ENCODE data around the gene EVX2. TPM values are rescaled to one million over a fixed set of nuclear protein-coding genes. Genes with fewer than 3 reads are reported as not detected.

Gene EVX2
- polyA plus RNA-seq, 1 donor = not detected

DNA sequence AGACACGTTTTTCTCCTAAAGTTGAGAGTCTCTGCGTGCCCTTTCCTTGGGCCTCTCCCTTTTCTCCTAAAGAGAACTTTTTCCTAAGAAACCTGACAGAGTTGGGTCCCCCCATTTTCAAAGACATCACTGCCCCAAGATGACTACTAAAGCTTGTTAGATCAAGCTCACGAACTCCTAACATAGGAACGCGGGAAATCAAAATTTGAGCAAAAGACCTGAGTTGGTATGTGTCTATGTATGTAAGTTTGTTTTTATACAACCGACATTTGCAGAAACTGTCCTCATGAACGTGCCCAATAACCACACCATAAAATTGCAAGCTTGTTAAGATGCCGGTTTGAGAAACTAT lies 10.1 kb upstream of the EVX2 start:
- peaks cover 97% of the 10 kb centered on the region for H3K27me3 ChIP-seq (ENCODE audit: control insufficient read depth, insufficient read depth, low read length)
- DNase-seq = no peak
- H3K4me1 ChIP-seq (ENCODE audit: control insufficient read depth, insufficient read depth, low read length) = peaks cover 12% of the 10 kb centered on the region
- no peaks in the 10 kb centered on the region for H3K36me3 ChIP-seq (ENCODE audit: control insufficient read depth, insufficient read depth, low read length)
- no peak overlapping the region for H3K27ac ChIP-seq (ENCODE audit: low read length)
- WGBS (ENCODE audit: insufficient coverage, low lambda C conversion rate) = no CpG with 5 or more reads among the region's 8 CpGs
- H3K9me3 ChIP-seq (ENCODE audit: control insufficient read depth, low read depth, low read length) = peaks cover 13% of the 10 kb centered on the region
- H3K4me3 ChIP-seq (ENCODE audit: low read length) = no peak overlapping the region

DNA sequence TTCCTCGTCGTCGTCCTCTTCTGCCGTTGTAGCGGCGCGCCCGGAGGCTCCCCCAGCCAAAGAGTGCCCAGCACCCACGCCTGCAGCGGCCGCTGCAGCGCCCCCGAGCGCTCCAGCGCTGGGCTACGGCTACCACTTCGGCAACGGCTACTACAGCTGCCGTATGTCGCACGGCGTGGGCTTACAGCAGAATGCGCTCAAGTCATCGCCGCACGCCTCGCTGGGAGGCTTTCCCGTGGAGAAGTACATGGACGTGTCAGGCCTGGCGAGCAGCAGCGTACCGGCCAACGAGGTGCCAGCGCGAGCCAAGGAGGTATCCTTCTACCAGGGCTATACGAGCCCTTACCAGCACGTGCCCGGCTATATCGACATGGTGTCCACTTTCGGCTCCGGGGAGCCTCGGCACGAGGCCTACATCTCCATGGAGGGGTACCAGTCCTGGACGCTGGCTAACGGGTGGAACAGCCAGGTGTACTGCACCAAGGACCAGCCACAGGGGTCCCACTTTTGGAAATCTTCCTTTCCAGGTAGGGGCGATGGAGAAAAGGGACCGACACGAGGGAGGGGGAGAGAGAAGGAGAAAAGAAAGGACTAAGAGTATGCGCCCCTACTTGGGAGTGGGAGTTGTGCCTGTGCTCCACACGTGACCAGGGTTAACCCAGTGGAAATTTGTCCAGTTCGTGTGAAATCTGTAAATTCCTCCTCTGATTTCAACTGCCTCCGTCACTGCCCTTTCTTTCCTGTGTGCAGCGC lies 9.6 kb upstream of the EVX2 start:
- Histone ChIP-seq H3K36me3 (ENCODE audit: control insufficient read depth, insufficient read depth, low read length) (no peaks in the 10 kb centered on the region), H3K9me3 (ENCODE audit: control insufficient read depth, low read depth, low read length) (peaks cover 8% of the 10 kb centered on the region), H3K27ac (ENCODE audit: low read length) (no peak overlapping the region), H3K4me3 (ENCODE audit: low read length) (no peak overlapping the region), H3K4me1 (ENCODE audit: control insufficient read depth, insufficient read depth, low read length) (peaks cover 12% of the 10 kb centered on the region), H3K27me3 (ENCODE audit: control insufficient read depth, insufficient read depth, low read length) (peaks cover 97% of the 10 kb centered on the region)
- no CpG with 5 or more reads among the region's 53 CpGs for WGBS (ENCODE audit: insufficient coverage, low lambda C conversion rate)
- DNase-seq = peak in 1 of 2 donors; percentile 25

DNA sequence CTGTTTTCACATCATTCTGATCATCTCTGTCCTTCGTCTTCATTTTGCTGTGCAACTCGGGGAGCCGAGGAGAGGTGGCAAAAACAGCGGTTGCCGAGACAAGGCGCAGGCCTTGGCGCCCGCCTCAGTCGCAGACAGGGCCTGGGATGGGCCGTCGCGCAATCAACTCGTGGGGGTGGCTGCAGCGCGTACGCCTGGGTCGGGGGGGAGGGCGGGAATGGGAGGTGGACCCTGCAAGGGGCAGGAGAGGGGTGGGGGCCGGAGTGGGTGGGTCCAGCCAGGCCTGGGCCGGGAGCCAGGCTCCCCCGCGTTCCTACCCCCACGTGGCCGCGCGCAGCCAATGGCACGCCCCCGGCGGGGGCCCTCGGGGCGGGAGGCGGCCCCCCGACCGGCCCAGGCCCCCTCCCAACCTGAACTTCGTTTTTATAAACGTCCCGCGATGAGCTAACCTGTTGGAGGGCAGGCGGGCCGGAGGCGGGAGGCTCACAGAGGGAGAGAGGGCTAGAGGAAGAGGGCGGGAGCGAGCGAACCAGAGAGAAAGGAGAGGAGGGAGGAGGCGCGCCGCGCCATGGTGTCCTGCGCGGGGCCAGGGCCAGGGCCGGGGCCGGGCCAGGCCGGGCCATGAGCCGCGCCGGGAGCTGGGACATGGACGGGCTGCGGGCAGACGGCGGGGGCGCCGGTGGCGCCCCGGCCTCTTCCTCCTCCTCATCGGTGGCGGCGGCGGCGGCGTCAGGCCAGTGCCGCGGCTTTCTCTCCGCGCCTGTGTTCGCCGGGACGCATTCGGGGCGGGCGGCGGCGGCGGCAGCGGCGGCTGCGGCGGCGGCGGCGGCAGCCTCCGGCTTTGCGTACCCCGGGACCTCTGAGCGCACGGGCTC lies 8.7 kb upstream of the EVX2 start, which contains the start of gene HOXD13:
Gene HOXD13, plus strand, starts transcription at position 452 of the 875 bp plus-strand sequence. Its CDS starts 170 bp downstream, at position 622.
- H3K27ac ChIP-seq (ENCODE audit: low read length) = no peak within 1 kb of the TSS
- no CpG with 5 or more reads among the region's 95 CpGs for WGBS (ENCODE audit: insufficient coverage, low lambda C conversion rate)
- H3K4me1 ChIP-seq (ENCODE audit: control insufficient read depth, insufficient read depth, low read length) = peaks cover 17% of the 10 kb centered on the region
- H3K9me3 ChIP-seq (ENCODE audit: control insufficient read depth, low read depth, low read length) = peaks cover 10% of the 10 kb centered on the region
- H3K4me3 ChIP-seq (ENCODE audit: low read length) = no peak within 1 kb of the TSS
- H3K36me3 ChIP-seq (ENCODE audit: control insufficient read depth, insufficient read depth, low read length) = no peaks in the 10 kb centered on the region
- peaks cover 97% of the 10 kb centered on the region for H3K27me3 ChIP-seq (ENCODE audit: control insufficient read depth, insufficient read depth, low read length)
- DNase-seq = no peak

DNA sequence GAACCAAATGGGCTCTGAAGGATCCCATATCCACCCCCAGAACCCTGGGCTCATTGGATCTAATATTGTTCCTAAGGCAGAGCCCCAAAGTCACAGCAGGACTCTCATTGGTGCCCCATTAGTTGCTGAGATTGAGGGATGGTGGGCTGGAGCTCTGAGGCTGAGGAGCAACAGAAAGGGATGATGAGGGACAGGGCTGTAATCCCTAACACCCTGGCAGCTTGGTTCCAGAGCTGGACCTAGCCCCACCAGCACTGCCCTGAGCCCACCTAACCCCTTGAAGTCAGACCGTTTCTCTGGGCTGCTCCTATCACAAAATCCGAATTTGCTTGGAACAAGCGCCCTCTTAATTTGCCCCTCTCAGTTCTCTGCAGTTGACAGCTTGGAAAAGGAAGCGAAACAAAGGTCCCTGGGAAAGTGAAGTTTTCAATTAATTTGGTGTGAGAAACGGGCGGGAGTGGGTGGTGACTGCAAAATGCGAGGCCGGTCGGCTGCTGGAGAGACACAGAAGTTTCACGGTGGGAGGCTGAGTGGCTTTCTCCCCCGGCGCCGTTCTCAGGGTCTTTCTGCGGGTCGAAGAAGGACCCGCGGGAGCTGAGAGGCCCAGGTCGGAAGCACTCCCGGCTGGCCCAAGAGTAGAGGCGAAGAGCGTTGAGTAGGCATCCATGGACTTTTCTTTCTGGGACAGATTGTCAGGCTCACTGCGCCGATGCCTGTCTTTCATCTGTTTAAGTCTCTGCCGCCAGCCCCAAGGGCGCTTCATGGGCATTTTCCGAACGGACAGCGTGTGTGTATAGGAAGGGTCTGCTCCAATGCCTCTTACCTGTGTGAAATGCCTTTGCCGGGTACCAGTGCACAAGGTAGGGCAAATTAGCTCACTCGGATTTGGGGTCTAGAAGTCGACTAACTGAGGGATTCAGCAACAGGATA lies 7.8 kb upstream of the EVX2 start:
- Histone ChIP-seq H3K36me3 (ENCODE audit: control insufficient read depth, insufficient read depth, low read length) (no peaks in the 10 kb centered on the region), H3K4me3 (ENCODE audit: low read length) (no peak overlapping the region), H3K9me3 (ENCODE audit: control insufficient read depth, low read depth, low read length) (peaks cover 8% of the 10 kb centered on the region), H3K27me3 (ENCODE audit: control insufficient read depth, insufficient read depth, low read length) (peaks cover 96% of the 10 kb centered on the region), H3K4me1 (ENCODE audit: control insufficient read depth, insufficient read depth, low read length) (peaks cover 14% of the 10 kb centered on the region), H3K27ac (ENCODE audit: low read length) (no peak overlapping the region)
- WGBS (ENCODE audit: insufficient coverage, low lambda C conversion rate) = no CpG with 5 or more reads among the region's 31 CpGs
- DNase-seq = no peak

DNA sequence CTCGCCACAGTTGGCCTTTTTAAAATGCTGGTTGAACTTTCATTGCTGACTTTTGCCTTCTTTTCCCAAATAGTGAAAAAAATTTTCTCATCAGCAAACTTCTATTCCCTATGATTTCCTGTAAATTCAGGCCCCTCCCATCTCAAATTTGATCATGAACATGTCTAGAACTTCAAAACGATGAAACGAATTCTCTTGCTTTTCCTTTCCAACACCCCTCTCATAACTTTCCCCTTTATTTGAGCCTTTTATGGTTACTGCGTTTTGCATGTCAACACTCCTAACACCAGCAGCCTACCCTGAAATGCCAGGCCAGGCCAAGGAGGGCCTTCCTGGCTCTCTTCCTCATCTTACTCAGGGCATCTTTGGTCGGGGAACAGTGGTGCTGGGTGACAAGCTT lies 7.1 kb upstream of the EVX2 start:
- Histone ChIP-seq H3K36me3 (ENCODE audit: control insufficient read depth, insufficient read depth, low read length) (no peaks in the 10 kb centered on the region), H3K27me3 (ENCODE audit: control insufficient read depth, insufficient read depth, low read length) (peaks cover 96% of the 10 kb centered on the region), H3K4me1 (ENCODE audit: control insufficient read depth, insufficient read depth, low read length) (peaks cover 13% of the 10 kb centered on the region), H3K4me3 (ENCODE audit: low read length) (no peak overlapping the region), H3K27ac (ENCODE audit: low read length) (no peak overlapping the region), H3K9me3 (ENCODE audit: control insufficient read depth, low read depth, low read length) (peaks cover 11% of the 10 kb centered on the region)
- no peak for DNase-seq
- 5% methylated on average over 3 of the region's 5 CpGs for WGBS (ENCODE audit: insufficient coverage, low lambda C conversion rate)

DNA sequence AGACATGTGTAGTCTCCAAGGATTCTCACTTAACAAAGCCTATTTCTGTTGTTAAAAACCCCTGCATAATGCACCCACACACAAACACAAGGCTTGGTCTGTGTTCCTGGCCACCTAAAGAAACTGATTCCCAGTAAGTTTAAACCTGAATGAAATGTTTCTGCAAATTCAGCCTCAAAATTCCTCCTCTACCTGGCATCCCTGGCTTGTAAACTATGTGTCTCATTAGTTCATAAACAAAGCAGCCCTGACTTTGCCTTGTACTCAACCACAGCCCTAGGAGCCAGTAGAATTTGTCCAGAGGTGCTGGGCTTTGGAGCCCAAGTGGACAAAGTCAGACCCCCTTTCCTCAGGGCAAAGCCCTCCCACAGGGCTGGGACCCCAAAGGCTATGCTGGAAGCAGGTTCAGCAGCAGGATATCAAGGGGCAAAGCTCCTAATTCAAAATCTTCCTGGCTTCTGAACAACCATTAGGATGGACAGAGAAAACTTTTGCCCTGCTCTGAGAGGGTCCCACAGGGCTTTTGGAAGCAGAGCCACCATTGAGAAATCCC lies 6.2 kb upstream of the EVX2 start:
- DNase-seq = no peak
- Histone ChIP-seq H3K9me3 (ENCODE audit: control insufficient read depth, low read depth, low read length) (peaks cover 15% of the 10 kb centered on the region), H3K4me1 (ENCODE audit: control insufficient read depth, insufficient read depth, low read length) (peaks cover 13% of the 10 kb centered on the region), H3K4me3 (ENCODE audit: low read length) (no peak overlapping the region), H3K27ac (ENCODE audit: low read length) (no peak overlapping the region), H3K36me3 (ENCODE audit: control insufficient read depth, insufficient read depth, low read length) (no peaks in the 10 kb centered on the region), H3K27me3 (ENCODE audit: control insufficient read depth, insufficient read depth, low read length) (peaks cover 96% of the 10 kb centered on the region)

DNA sequence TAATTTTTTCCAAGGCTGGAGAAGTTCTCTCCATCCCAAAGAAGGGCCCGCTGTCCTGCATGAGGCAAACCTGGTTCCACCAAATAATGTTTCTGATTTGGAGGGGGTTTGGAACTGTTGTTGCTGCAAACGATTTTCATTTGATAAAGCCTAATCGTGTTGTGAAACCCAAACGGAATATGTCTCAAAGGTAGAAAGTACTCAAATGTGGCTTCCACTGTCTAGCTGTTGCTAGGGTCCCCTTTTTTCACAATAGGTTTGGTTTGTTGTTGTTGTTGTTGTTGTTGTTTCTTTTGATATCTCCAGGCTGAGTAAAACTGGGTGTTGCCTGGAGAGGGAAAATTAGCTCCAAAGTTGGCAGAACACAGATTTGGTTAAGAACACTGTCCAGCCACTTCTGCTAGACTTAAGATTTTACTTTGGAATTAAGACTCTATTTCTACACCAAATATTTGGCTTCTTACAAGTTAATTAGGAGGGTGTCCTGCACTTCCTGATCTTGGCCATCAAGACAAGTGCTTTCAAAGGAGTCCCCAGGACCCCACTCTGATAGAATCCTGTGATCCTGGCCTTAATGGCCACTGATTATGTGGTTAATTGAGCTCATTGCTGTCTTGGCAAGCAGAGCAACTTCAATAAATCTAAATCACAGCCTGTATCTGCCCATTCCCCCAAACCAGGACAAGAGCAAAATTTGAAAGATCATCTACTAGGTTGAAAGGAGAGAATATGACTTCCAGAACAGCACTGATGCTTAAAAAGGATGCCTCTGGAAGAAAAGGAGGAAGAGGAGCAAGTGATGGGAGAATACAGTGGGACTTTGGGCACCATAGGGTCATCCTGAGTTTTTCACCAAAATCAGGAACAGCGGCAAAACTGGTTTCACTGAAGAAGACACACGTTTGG lies 5.4 kb upstream of the EVX2 start:
- peaks cover 96% of the 10 kb centered on the region for H3K27me3 ChIP-seq (ENCODE audit: control insufficient read depth, insufficient read depth, low read length)
- H3K9me3 ChIP-seq (ENCODE audit: control insufficient read depth, low read depth, low read length) = peaks cover 18% of the 10 kb centered on the region
- WGBS (ENCODE audit: insufficient coverage, low lambda C conversion rate) = no CpG with 5 or more reads among the region's 6 CpGs
- no peak overlapping the region for H3K27ac ChIP-seq (ENCODE audit: low read length)
- H3K36me3 ChIP-seq (ENCODE audit: control insufficient read depth, insufficient read depth, low read length) = no peaks in the 10 kb centered on the region
- no peak overlapping the region for H3K4me3 ChIP-seq (ENCODE audit: low read length)
- H3K4me1 ChIP-seq (ENCODE audit: control insufficient read depth, insufficient read depth, low read length) = peaks cover 13% of the 10 kb centered on the region
- DNase-seq = no peak

DNA sequence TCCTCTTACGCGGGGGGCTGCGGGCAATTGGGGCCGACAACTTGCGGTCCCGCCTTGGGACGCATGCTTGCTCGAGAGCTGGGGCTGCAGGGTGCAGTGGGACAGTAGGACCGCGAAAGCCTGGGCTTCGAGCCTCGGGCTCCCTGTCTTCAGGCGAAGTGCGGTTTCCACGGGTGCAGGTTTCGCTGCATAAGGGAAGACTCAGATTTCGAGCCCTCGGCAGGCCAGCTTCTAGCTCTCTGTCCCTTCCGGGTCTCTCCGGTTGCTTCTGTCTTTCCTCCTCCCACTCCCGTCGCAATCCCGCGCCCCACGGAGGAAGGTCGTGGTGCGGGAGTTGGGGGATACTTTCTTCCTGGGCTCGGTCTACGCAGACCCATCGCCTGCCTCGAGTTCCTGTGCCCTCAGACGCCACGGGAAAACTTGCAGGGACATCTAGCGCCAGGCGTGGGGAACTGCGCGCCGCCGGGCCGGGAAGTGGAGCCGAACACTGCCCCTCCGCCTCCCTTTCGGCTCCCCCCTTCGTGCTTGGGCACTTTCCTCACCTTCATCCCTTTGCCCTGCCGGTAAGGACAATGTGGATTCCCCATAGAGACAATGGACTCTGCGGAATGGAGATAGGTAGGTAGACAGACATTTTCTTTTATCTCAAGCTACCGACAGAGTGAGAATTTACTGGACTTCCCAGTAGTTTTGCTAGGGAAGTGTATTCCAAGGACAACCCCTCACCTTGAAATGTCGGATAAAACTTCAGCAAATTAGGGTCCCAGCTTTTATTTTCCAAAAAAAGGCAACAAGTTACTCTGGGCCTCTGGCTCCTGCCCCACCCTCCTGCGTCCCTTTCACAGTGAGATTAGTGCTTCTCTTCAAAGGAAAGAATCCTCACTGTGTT lies 4.5 kb upstream of the EVX2 start:
- no peak overlapping the region for H3K4me3 ChIP-seq (ENCODE audit: low read length)
- H3K27ac ChIP-seq (ENCODE audit: low read length) = no peak overlapping the region
- no peaks in the 10 kb centered on the region for H3K36me3 ChIP-seq (ENCODE audit: control insufficient read depth, insufficient read depth, low read length)
- peaks cover 23% of the 10 kb centered on the region for H3K9me3 ChIP-seq (ENCODE audit: control insufficient read depth, low read depth, low read length)
- H3K4me1 ChIP-seq (ENCODE audit: control insufficient read depth, insufficient read depth, low read length) = peaks cover 11% of the 10 kb centered on the region
- peaks cover 96% of the 10 kb centered on the region for H3K27me3 ChIP-seq (ENCODE audit: control insufficient read depth, insufficient read depth, low read length)
- DNase-seq = peak; percentile 23 to 54
- 33% methylated on average over 1 of the region's 49 CpGs for WGBS (ENCODE audit: insufficient coverage, low lambda C conversion rate)
